ENCODE results near the gene NUP214.

GRCh38 chr9:131255676-131256197 lies 130.4 kb downstream of the NUP214 start:
- TF ChIP-seq CTCF (tag by site-specific recombination; IDR thresholded peaks at IDR 0.05) (no peak), ZNF792 (tag by site-specific recombination; IDR thresholded peaks at IDR 0.05) (no peak), REST (tag by site-specific recombination; IDR thresholded peaks at IDR 0.05) (no peak), RBAK (tag by site-specific recombination; IDR thresholded peaks at IDR 0.05) (no peak), GLI4 (tag by site-specific recombination; IDR thresholded peaks at IDR 0.05) (no peak), ZNF23 (tag by site-specific recombination; IDR thresholded peaks at IDR 0.05; ENCODE audit: borderline replicate concordance) (no peak), ZNF639 (tag by site-specific recombination; IDR thresholded peaks at IDR 0.05) (no peak), ZFP3 (tag by site-specific recombination; IDR thresholded peaks at IDR 0.05; ENCODE audit: low read depth) (no peak), ZNF571 (tag by site-specific recombination; IDR thresholded peaks at IDR 0.05) (no peak), SP2 (tag by site-specific recombination; IDR thresholded peaks at IDR 0.05) (no peak), ZBTB49 (tag by site-specific recombination; IDR thresholded peaks at IDR 0.05; ENCODE audit: low read depth) (no peak), ZNF707 (tag by site-specific recombination; IDR thresholded peaks at IDR 0.05) (no peak)
- TF ChIP-seq, protein P1, sequence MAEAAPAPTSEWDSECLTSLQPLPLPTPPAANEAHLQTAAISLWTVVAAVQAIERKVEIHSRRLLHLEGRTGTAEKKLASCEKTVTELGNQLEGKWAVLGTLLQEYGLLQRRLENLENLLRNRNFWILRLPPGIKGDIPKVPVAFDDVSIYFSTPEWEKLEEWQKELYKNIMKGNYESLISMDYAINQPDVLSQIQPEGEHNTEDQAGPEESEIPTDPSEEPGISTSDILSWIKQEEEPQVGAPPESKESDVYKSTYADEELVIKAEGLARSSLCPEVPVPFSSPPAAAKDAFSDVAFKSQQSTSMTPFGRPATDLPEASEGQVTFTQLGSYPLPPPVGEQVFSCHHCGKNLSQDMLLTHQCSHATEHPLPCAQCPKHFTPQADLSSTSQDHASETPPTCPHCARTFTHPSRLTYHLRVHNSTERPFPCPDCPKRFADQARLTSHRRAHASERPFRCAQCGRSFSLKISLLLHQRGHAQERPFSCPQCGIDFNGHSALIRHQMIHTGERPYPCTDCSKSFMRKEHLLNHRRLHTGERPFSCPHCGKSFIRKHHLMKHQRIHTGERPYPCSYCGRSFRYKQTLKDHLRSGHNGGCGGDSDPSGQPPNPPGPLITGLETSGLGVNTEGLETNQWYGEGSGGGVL (tag by site-specific recombination; IDR thresholded peaks at IDR 0.05), result no peak
- TF ChIP-seq, protein P2, sequence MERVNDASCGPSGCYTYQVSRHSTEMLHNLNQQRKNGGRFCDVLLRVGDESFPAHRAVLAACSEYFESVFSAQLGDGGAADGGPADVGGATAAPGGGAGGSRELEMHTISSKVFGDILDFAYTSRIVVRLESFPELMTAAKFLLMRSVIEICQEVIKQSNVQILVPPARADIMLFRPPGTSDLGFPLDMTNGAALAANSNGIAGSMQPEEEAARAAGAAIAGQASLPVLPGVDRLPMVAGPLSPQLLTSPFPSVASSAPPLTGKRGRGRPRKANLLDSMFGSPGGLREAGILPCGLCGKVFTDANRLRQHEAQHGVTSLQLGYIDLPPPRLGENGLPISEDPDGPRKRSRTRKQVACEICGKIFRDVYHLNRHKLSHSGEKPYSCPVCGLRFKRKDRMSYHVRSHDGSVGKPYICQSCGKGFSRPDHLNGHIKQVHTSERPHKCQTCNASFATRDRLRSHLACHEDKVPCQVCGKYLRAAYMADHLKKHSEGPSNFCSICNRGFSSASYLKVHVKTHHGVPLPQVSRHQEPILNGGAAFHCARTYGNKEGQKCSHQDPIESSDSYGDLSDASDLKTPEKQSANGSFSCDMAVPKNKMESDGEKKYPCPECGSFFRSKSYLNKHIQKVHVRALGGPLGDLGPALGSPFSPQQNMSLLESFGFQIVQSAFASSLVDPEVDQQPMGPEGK (tag by site-specific recombination; IDR thresholded peaks at IDR 0.05), result no peak
